Activated CD4-positive, alpha-beta memory T cell treated with anti-CD3 and anti-CD28 coated beads for 36 hours (primary cell): ENCODE data around the gene COL6A3. TPM values are rescaled to one million over a fixed set of nuclear protein-coding genes. Genes with fewer than 3 reads are reported as not detected.

ENCODE experiments used
- CTCF ChIA-PET: fragments of 350-600 bp; sonication (Branson Sonifier 250); formaldehyde crosslinking; loops from one replicate; lab custom pipeline; 2021; ENCODE audit warnings: antibody characterized with exemption, inconsistent platforms; lab: Charles Lee
- POLR2A ChIA-PET: fragments of 350-600 bp; sonication (Branson Sonifier 250); formaldehyde crosslinking; loops from one replicate; lab custom pipeline; 2021; ENCODE audit warnings: antibody characterized with exemption; lab: Charles Lee
- DNase-seq: peaks from one replicate; pipeline ENCODE4 v3.0.0-alpha.2; 2020
- H3K27ac Mint-ChIP-seq: one replicate; pipeline ENCODE4 v1.8.0; 2021; ENCODE audit warnings: mixed read lengths
- H3K27me3 Mint-ChIP-seq: one replicate; pipeline ENCODE4 v1.8.0; 2021; ENCODE audit warnings: mixed read lengths
- H3K36me3 Mint-ChIP-seq: one replicate; pipeline ENCODE4 v1.8.0; 2021; ENCODE audit warnings: mixed read lengths
- H3K4me1 Mint-ChIP-seq: one replicate; pipeline ENCODE4 v1.8.0; 2021; ENCODE audit warnings: low read depth, mixed read lengths
- H3K4me3 Mint-ChIP-seq: one replicate; pipeline ENCODE4 v1.8.0; 2021; ENCODE audit warnings: mild to moderate bottlenecking, mixed read lengths
- H3K9me3 Mint-ChIP-seq: one replicate; pipeline ENCODE4 v1.8.0; 2021; ENCODE audit warnings: mixed read lengths
- intact Hi-C: fragments of 100-400 bp; cut with micrococcal nuclease; formaldehyde crosslinking; loops from one replicate; pipeline ENCODE4 v1.15.1; 2023
- total RNA-seq, 2 experiments: library from RNA; stranded (reverse); gene quantifications; one replicate each; pipeline ENCODE4 v1.2.3, GENCODE V29; 2021

COL6A3 gene
- total RNA-seq, 2 experiments from 2014 or later: 27.7 to 29.7 TPM

GRCh38 chr2:237319887-237320286 lies 94.1 kb downstream of the COL6A3 start:
- POLR2A ChIA-PET: no interaction called here
- H3K4me1 Mint-ChIP-seq: no peaks in the 10 kb centered on the region
- DNase-seq: no peak
- intact Hi-C loops: no loop called here
- no peak overlapping the region for H3K27ac Mint-ChIP-seq
- H3K9me3 Mint-ChIP-seq: no peaks in the 10 kb centered on the region
- no peak overlapping the region for H3K4me3 Mint-ChIP-seq
- CTCF ChIA-PET: interaction anchor here (1.2 to 1.3 kb wide), 2 partner anchors 165 to 252 kb away, joined by 3 to 4 read pairs; no protein-coding TSS in a partner anchor
- peaks cover 5% of the 10 kb centered on the region for H3K27me3 Mint-ChIP-seq
- H3K36me3 Mint-ChIP-seq: no peaks in the 10 kb centered on the region

GRCh38 chr2:237319086-237319820 lies 94.7 kb downstream of the COL6A3 start:
- Mint-ChIP-seq H3K9me3 (no peaks in the 10 kb centered on the region), H3K4me1 (no peaks in the 10 kb centered on the region), H3K4me3 (no peak overlapping the region), H3K27ac (no peak overlapping the region), H3K27me3 (peaks cover 5% of the 10 kb centered on the region), H3K36me3 (no peaks in the 10 kb centered on the region)
- no peak for DNase-seq
- POLR2A ChIA-PET: no interaction called here
- CTCF ChIA-PET: no interaction called here
- intact Hi-C loops: no loop called here

- intact Hi-C loops: no loop called here
- Mint-ChIP-seq H3K27me3 (peaks cover 7% of the 10 kb centered on the region), H3K36me3 (no peaks in the 10 kb centered on the region), H3K27ac (no peak overlapping the region), H3K4me3 (no peak overlapping the region), H3K4me1 (no peaks in the 10 kb centered on the region), H3K9me3 (no peaks in the 10 kb centered on the region)
- ChIA-PET POLR2A (no interaction called here), CTCF (no interaction called here)
- no peak for DNase-seq
Measured at GRCh38 chr2:237316339-237316738, 97.6 kb downstream of the COL6A3 start.

- Mint-ChIP-seq H3K27me3 (peaks cover 7% of the 10 kb centered on the region), H3K36me3 (no peaks in the 10 kb centered on the region), H3K27ac (no peak overlapping the region), H3K4me3 (no peak overlapping the region), H3K4me1 (no peaks in the 10 kb centered on the region), H3K9me3 (no peaks in the 10 kb centered on the region)
- ChIA-PET CTCF (no interaction called here), POLR2A (no interaction called here)
- intact Hi-C loops: no loop called here
- no peak for DNase-seq
Measured at GRCh38 chr2:237315829-237316225, 98.1 kb downstream of the COL6A3 start.

GRCh38 chr2:237315170-237315828 lies 98.7 kb downstream of the COL6A3 start:
- no peaks in the 10 kb centered on the region for H3K9me3 Mint-ChIP-seq
- intact Hi-C loops: no loop called here
- ChIA-PET POLR2A (no interaction called here), CTCF (interaction anchor here (1.0 kb wide), 1 partner anchor 106 kb away, joined by 4 read pairs; no protein-coding TSS in a partner anchor)
- no peaks in the 10 kb centered on the region for H3K4me1 Mint-ChIP-seq
- H3K4me3 Mint-ChIP-seq: no peak overlapping the region
- H3K27ac Mint-ChIP-seq: no peak overlapping the region
- peaks cover 7% of the 10 kb centered on the region for H3K27me3 Mint-ChIP-seq
- DNase-seq: no peak
- H3K36me3 Mint-ChIP-seq: no peaks in the 10 kb centered on the region

GRCh38 chr2:237314681-237315080 lies 99.3 kb downstream of the COL6A3 start:
- intact Hi-C loops: no loop called here
- Mint-ChIP-seq H3K27ac (no peak overlapping the region), H3K4me1 (no peaks in the 10 kb centered on the region), H3K27me3 (peaks cover 7% of the 10 kb centered on the region), H3K36me3 (no peaks in the 10 kb centered on the region), H3K9me3 (no peaks in the 10 kb centered on the region), H3K4me3 (no peak overlapping the region)
- CTCF ChIA-PET: interaction anchor here (1.0 kb wide), 1 partner anchor 107 kb away, joined by 4 read pairs; no protein-coding TSS in a partner anchor
- DNase-seq: no peak
- POLR2A ChIA-PET: no interaction called here

- Mint-ChIP-seq H3K9me3 (no peaks in the 10 kb centered on the region), H3K36me3 (no peaks in the 10 kb centered on the region), H3K27ac (no peak overlapping the region), H3K27me3 (peaks cover 10% of the 10 kb centered on the region), H3K4me1 (no peaks in the 10 kb centered on the region), H3K4me3 (no peak overlapping the region)
- intact Hi-C loops: no loop called here
- DNase-seq: no peak
- ChIA-PET POLR2A (no interaction called here), CTCF (interaction anchor here (1.0 kb wide), 1 partner anchor 107 kb away, joined by 4 read pairs; no protein-coding TSS in a partner anchor)
Measured at GRCh38 chr2:237314198-237314597, 99.8 kb downstream of the COL6A3 start.

- CTCF ChIA-PET: interaction anchor here (0.7 to 1.2 kb wide), 2 partner anchors 114 to 259 kb away, joined by 3 to 4 read pairs; no protein-coding TSS in a partner anchor
Measured at GRCh38 chr2:237312021-237312755, 101.8 kb downstream of the COL6A3 start.

GRCh38 chr2:237310515-237311114 lies 103.3 kb downstream of the COL6A3 start:
- H3K4me1 Mint-ChIP-seq: no peaks in the 10 kb centered on the region
- POLR2A ChIA-PET: no interaction called here
- H3K9me3 Mint-ChIP-seq: no peaks in the 10 kb centered on the region
- CTCF ChIA-PET: no interaction called here
- H3K27me3 Mint-ChIP-seq: peaks cover 12% of the 10 kb centered on the region
- intact Hi-C loops: no loop called here
- no peak overlapping the region for H3K27ac Mint-ChIP-seq
- H3K4me3 Mint-ChIP-seq: no peak overlapping the region
- H3K36me3 Mint-ChIP-seq: no peaks in the 10 kb centered on the region
- DNase-seq: no peak

More at GRCh38 chr2:237312021-237312755, 101.8 kb downstream of the COL6A3 start:
- Mint-ChIP-seq H3K27ac (no peak overlapping the region), H3K4me1 (no peaks in the 10 kb centered on the region), H3K4me3 (no peak overlapping the region), H3K9me3 (no peaks in the 10 kb centered on the region), H3K36me3 (no peaks in the 10 kb centered on the region), H3K27me3 (peaks cover 12% of the 10 kb centered on the region)
- POLR2A ChIA-PET: no interaction called here
- intact Hi-C loops: no loop called here
- DNase-seq: no peak

- Mint-ChIP-seq H3K27me3 (peaks cover 12% of the 10 kb centered on the region), H3K4me3 (no peak overlapping the region), H3K9me3 (peaks cover under 1% of the 10 kb centered on the region), H3K36me3 (no peaks in the 10 kb centered on the region), H3K4me1 (no peaks in the 10 kb centered on the region), H3K27ac (no peak overlapping the region)
- intact Hi-C loops: no loop called here
- ChIA-PET POLR2A (no interaction called here), CTCF (no interaction called here)
- DNase-seq: no peak
Measured at GRCh38 chr2:237309416-237309815, 104.5 kb downstream of the COL6A3 start.

GRCh38 chr2:237309011-237309410 lies 105.0 kb downstream of the COL6A3 start:
- no peak overlapping the region for H3K4me3 Mint-ChIP-seq
- ChIA-PET CTCF (no interaction called here), POLR2A (no interaction called here)
- intact Hi-C loops: no loop called here
- H3K9me3 Mint-ChIP-seq: peaks cover 5% of the 10 kb centered on the region
- H3K27ac Mint-ChIP-seq: no peak overlapping the region
- no peaks in the 10 kb centered on the region for H3K4me1 Mint-ChIP-seq
- DNase-seq: no peak
- H3K27me3 Mint-ChIP-seq: peaks cover 12% of the 10 kb centered on the region
- no peaks in the 10 kb centered on the region for H3K36me3 Mint-ChIP-seq

GRCh38 chr2:237307474-237307873 lies 106.5 kb downstream of the COL6A3 start:
- Mint-ChIP-seq H3K27ac (no peak overlapping the region), H3K36me3 (no peaks in the 10 kb centered on the region), H3K27me3 (peaks cover 10% of the 10 kb centered on the region), H3K4me1 (no peaks in the 10 kb centered on the region), H3K9me3 (peaks cover 12% of the 10 kb centered on the region), H3K4me3 (no peak overlapping the region)
- CTCF ChIA-PET: no interaction called here
- DNase-seq: no peak
- intact Hi-C loops: no loop called here
- POLR2A ChIA-PET: no interaction called here
